Measurements from ENCODE around the gene GNG2.

The GNG2 gene

GRCh38 chr14:51960866-51961265 lies 100.5 kb downstream of the GNG2 start:
- DNase-seq = no peak
- Histone ChIP-seq H3K27me3 (ENCODE audit: insufficient read depth, low read depth, severe bottlenecking) (no peaks in the 10 kb centered on the region), H3K27ac (no peak overlapping the region), H3K9me3 (ENCODE audit: severe bottlenecking) (no peaks in the 10 kb centered on the region), H3K36me3 (no peaks in the 10 kb centered on the region), H3K4me3 (ENCODE audit: low read depth, low read length) (no peak overlapping the region)
- no peak for TF ChIP-seq CTCF (IDR thresholded peaks at IDR 0.05; ENCODE audit: low read depth, low read length)

- DNase-seq = no peak
- Histone ChIP-seq H3K27ac (no peak overlapping the region), H3K36me3 (no peaks in the 10 kb centered on the region), H3K27me3 (ENCODE audit: insufficient read depth, low read depth, severe bottlenecking) (no peaks in the 10 kb centered on the region), H3K9me3 (ENCODE audit: severe bottlenecking) (no peaks in the 10 kb centered on the region), H3K4me3 (ENCODE audit: low read depth, low read length) (no peak overlapping the region)
- no peak for TF ChIP-seq CTCF (IDR thresholded peaks at IDR 0.05; ENCODE audit: low read depth, low read length)
These were observed 102.3 kb downstream of the GNG2 start for GRCh38 chr14:51962711-51963110.

GRCh38 chr14:51963286-51963685 lies 102.9 kb downstream of the GNG2 start:
- Histone ChIP-seq H3K27me3 (ENCODE audit: insufficient read depth, low read depth, severe bottlenecking) (no peaks in the 10 kb centered on the region), H3K36me3 (no peaks in the 10 kb centered on the region), H3K9me3 (ENCODE audit: severe bottlenecking) (no peaks in the 10 kb centered on the region), H3K27ac (no peak overlapping the region), H3K4me3 (ENCODE audit: low read depth, low read length) (no peak overlapping the region)
- TF ChIP-seq CTCF (IDR thresholded peaks at IDR 0.05; ENCODE audit: low read depth, low read length) = no peak
- no peak for DNase-seq

- no peak for TF ChIP-seq CTCF (IDR thresholded peaks at IDR 0.05; ENCODE audit: low read depth, low read length)
These were observed 107.1 kb downstream of the GNG2 start for GRCh38 chr14:51967521-51967920.

GRCh38 chr14:51969852-51970540 lies 109.6 kb downstream of the GNG2 start:
- H3K4me3 ChIP-seq (ENCODE audit: low read depth, low read length) = no peak overlapping the region
- H3K36me3 ChIP-seq = no peaks in the 10 kb centered on the region
- no peaks in the 10 kb centered on the region for H3K27me3 ChIP-seq (ENCODE audit: insufficient read depth, low read depth, severe bottlenecking)
- no peak for TF ChIP-seq CTCF (IDR thresholded peaks at IDR 0.05; ENCODE audit: low read depth, low read length)
- no peak for DNase-seq
- no peaks in the 10 kb centered on the region for H3K9me3 ChIP-seq (ENCODE audit: severe bottlenecking)
- H3K27ac ChIP-seq = no peak overlapping the region

More at GRCh38 chr14:51967521-51967920, 107.1 kb downstream of the GNG2 start:
- no peaks in the 10 kb centered on the region for H3K36me3 ChIP-seq
- H3K27ac ChIP-seq = no peak overlapping the region
- no peaks in the 10 kb centered on the region for H3K27me3 ChIP-seq (ENCODE audit: insufficient read depth, low read depth, severe bottlenecking)
- H3K9me3 ChIP-seq (ENCODE audit: severe bottlenecking) = no peaks in the 10 kb centered on the region
- DNase-seq = no peak
- no peak overlapping the region for H3K4me3 ChIP-seq (ENCODE audit: low read depth, low read length)

- Histone ChIP-seq H3K36me3 (no peaks in the 10 kb centered on the region), H3K9me3 (ENCODE audit: severe bottlenecking) (no peaks in the 10 kb centered on the region)
These were observed 112.2 kb downstream of the GNG2 start for GRCh38 chr14:51972566-51972965.

More at GRCh38 chr14:51972566-51972965, 112.2 kb downstream of the GNG2 start:
- Histone ChIP-seq H3K4me3 (ENCODE audit: low read depth, low read length) (no peak overlapping the region), H3K27ac (no peak overlapping the region), H3K27me3 (ENCODE audit: insufficient read depth, low read depth, severe bottlenecking) (no peaks in the 10 kb centered on the region)
- no peak for DNase-seq
- TF ChIP-seq CTCF (IDR thresholded peaks at IDR 0.05; ENCODE audit: low read depth, low read length) = no peak

All from WERI-Rb-1 (cell line).